Measurements from ENCODE around the gene RGS11. TPM values are rescaled to one million over a fixed set of nuclear protein-coding genes. Genes with fewer than 3 reads are reported as not detected.

The RGS11 gene
- polyA plus RNA-seq (ENCODE audit: insufficient read length in 10 of 10) = 1 to 10 TPM in 7 of 10 donors, under 1 TPM in 3; 0.64 to 2.7 (median 1.8) TPM
- long read RNA-seq, donor 1 = 0 reads
- long read RNA-seq, donor 2 = 0 reads
- long read RNA-seq, donor 3 = 0 reads
- long read RNA-seq, donor 4 = 0 reads
- long read RNA-seq, donor 5 = 0 reads
- long read RNA-seq, donor 6 = 0 reads
- long read RNA-seq, donor 7 = 0 reads
- long read RNA-seq, donor 8 = 0 reads
- long read RNA-seq, donor 9 = 0 reads

DNA sequence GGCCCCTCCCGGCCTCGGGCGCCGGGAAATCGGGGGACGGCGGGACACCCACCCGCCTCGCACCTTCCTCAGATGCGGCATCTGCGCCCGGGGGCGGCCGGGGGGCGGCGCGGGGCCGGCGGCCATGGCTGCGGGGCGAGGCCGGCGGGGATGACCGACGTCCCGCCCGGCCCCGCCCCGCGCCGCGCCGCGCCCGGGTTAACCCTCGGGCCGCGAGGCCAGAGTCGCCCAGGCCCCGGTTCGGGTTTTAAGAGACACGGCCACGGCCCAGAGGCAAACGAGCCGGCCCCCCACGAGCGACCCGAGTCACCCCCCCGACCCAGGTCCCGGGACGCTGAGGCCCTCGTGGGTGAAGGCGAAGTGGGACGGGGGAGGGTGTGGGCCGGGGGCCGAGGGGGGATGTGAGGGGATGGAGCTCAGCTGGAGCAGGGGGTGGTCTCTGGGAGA lies at the start of gene RGS11:
Gene RGS11, minus strand, starts transcription at position 159 of the 447 bp plus-strand sequence. Its CDS starts 33 bp downstream, at position 126.
- no peak for DNase-seq

- no peak for DNase-seq
Observed at GRCh38 chr16:324451-325334, 48.9 kb upstream of the RGS11 start.

DNA sequence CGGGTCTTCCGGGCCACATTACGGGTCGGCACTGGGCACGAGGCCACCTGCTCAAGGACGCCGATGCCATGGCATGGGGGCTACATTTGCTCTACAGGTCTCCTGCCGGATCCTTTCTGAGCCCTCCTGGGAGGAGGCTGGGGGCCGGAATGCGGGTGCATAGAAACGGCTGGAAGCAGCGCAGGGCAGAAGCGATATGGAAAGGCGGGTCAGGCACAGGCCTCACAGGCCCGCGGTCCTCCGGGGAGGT lies 48.4 kb upstream of the RGS11 start:
- no peak for DNase-seq

- DNase-seq = no peak
Observed at GRCh38 chr16:322476-323143, 46.9 kb upstream of the RGS11 start.

- DNase-seq = no peak
Observed at GRCh38 chr16:321532-321931, 45.8 kb upstream of the RGS11 start.

GRCh38 chr16:320206-320605 lies 44.5 kb upstream of the RGS11 start:
- no peak for DNase-seq

DNA sequence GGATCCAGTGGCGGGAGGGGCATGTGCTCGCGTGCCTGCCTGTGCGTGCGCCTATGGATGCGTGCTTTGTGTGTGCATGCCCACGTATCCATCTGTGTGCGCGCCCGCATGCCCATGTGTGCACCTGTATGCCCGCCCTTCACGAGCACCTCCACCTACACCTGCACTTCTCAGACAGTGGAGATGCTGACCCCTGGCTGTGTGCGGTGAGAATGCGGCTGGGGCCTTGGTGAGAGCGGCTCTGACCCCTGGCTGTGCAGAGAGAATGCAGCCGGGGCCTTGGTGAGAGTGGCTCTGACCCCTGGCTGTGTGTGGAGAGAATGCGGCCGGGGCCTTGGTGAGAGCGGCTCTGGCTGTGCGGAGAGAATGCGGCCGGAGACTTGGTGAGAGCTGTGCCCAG lies 42.9 kb upstream of the RGS11 start:
- DNase-seq = no peak

- no peak for DNase-seq
Observed at GRCh38 chr16:317583-317982, 41.8 kb upstream of the RGS11 start.

DNA sequence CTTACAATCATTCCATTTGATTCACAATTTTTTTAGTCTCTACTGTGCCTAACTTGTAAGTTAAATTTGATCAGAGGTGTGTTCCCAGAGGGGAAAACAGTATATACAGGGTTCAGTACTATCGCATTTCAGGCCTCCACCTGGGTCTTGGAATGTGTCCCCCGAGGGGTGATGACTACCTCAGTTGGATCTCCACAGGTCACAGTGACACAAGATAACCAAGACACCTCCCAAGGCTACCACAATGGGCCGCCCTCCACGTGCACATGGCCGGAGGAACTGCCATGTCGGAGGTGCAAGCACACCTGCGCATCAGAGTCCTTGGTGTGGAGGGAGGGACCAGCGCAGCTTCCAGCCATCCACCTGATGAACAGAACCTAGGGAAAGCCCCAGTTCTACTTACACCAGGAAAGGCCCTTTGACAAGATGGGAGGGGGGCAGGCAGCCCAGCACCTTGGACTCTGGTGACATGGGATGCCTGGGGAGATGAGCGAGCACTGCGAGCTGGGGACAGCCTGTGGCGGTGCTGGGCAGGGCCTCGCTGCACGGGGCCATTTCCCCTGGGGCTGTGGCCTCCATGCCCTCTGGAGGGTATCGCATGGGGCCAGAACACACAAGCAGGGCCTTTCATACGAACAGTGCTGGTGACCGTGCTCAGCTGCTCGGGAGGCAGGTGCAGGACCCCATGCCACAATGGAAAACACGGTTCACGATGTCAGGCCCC lies 41.2 kb upstream of the RGS11 start:
- no peak for DNase-seq

- no peak for DNase-seq
Observed at GRCh38 chr16:314795-315299, 39.1 kb upstream of the RGS11 start.

- DNase-seq = no peak
Observed at GRCh38 chr16:314351-314750, 38.6 kb upstream of the RGS11 start.

GRCh38 chr16:311725-312124 lies 36.0 kb upstream of the RGS11 start:
- DNase-seq = no peak

DNA sequence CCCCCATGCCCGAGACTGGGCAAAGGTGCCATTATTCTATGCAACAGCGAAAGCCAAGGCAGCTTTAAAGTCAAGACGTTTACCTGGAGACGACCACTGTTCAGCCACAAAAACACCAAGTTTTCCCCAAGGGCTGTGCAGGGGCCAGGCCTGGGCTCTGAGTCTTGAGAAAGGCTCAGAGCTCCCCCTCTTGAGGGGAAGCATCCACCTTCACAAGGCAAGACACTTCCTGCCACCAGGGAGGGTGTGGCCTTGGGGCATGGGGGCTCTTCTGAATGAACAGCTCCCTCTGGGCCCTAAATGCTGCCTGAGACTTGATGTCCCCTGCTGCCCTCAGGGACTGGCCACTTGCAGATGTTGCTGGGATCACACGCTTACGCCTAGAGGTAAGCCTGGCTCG lies 33.7 kb upstream of the RGS11 start:
- DNase-seq = no peak

DNA sequence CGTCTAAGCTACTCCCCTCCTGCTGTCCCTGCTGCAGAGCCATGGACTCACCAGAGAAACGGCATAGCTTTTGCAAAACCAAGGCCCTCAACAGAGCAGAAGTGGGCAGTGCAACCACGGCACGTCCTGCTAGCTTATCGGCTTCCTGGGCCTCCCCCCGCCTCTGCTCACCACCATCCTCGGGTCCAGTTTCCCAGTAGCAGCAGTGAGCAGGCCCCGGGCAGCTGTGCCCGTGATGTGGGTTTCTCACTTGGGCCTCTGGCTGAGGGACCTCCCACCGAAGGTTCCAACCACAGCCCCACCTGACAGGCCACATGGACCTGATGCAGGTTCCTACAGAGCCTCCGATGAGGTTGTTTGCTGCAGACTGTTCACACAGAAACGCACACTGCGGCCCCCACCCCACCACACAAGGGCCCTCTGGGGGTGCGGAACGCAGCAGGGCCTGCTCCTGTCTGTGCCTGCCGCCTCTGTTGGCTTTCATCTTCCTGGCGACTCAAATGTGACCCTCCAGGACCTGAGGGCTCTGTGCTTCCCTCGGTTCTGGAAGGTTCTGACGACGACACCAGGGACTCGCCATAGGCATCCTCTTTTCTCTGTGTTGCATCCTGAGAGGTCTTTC lies 32.1 kb upstream of the RGS11 start:
- DNase-seq = no peak

DNA sequence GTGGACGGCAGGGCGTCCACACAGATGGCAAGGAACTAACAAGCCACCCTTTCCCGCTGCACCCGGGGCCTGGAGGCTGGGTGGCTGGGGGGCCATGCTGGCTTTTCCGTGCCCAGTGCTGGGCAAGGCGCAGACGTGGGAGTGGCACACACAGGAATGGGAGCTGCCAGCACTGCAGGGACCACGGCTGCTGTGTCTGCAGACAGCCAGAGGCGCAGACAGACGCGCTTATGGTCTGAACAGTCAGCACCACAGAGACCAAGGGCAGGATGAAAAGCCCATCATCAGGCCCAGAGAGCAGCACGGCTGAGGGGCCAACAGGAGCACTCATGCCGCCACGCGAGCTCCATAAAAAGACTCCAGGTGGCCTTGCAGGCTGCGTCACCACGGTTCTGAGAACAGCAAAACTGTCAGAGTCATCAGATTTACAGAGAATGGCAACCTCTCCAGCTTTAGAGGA lies 31.2 kb upstream of the RGS11 start:
- no peak for DNase-seq

GRCh38 chr16:305916-306626 lies 30.3 kb upstream of the RGS11 start:
- no peak for DNase-seq

DNA sequence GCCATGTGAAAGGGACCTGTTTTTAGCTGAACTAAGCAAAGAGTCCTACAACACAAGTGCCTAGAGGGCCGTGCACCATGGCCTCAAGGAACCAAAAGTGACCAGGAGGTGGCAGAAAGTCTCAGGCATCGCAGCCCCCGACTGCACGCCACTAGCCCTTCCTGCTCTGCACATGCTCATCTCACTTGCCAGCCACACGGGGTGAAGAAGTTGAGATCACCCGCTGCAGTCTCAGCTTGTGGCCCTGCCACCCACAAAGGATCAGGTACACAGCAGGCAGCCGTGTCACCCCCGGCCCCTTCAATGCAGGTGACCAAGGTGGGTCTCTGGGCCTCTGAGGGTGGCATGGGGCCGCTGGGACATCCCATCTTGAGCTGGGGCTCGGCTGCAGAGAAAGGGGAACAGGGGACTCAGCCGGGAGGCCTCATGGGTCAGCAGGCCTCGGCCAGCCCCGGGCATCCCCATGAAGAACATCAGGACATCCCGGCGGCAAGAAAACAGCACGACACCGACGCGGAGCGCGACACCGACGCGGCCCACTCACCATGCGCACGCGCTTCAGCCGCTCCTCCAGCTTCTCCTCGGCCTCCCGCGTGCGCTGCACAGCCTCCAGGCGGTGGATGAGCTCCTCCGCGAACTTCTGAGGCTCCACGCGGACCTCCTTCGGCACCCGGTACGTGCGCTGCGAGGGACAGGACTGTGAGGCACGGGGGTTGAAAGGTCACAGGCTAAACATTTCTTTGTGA lies 28.2 kb upstream of the RGS11 start:
- no peak for DNase-seq

- no peak for DNase-seq
Observed at GRCh38 chr16:301950-302349, 26.2 kb upstream of the RGS11 start.

DNA sequence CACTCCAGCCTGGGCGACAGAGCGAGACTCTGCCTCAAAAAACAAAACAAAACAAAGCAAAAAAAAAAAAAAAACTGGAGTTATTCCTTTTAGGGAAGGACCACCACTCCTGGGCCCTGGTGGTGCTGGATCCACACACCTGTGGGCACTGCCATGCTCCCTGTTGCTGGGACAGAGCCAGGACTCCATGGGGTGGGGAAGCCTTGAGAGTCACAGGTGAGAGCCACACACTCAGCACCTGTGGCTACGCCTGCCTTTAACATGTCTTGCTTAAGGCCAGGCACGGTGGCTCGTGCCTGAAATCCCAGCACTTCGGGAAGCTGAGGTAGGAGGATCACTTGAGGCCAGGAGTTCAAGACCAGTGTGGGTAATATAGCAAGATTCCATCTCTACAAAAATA lies 25.5 kb upstream of the RGS11 start:
- DNase-seq = no peak

DNA sequence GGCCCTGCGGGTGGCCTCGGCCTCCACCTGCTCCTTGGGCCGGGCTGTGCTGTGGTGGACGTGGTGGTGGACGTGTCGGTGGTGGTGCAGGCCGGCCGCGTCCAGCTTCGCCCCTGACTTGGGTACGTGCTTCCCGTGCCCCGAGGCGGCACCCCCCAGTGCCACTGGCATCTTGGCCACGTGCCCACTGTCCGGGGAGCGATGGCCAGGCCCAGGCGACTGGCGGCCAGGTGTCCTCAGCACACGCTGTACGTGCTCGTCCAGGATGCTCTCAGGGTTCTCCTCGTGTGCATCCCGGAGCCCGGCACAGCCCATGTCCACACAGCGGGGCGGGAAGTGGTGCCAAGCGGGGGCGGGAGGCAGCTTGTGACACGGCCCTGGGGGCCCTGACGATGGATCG lies 22.1 kb upstream of the RGS11 start:
- no peak for DNase-seq
